GM20000 (cell line): ENCODE data around the gene KCNIP4.
A peak's percentile ranks its signal among the peaks of the same experiment; 100 is the strongest.

Source experiments
- DNase-seq: peaks from one replicate; pipeline ENCODE4 v3.0.0; 2012; ENCODE audit warnings: low spot score
- TF ChIP-seq, protein P1 (sequence below): IDR thresholded peaks from 2 replicates; pipeline ENCODE4 v1.5.1; 2012; ENCODE audit warnings: mild to moderate bottlenecking, control low read depth; ENCODE audit errors: extremely low read depth, missing control alignments

Gene KCNIP4

DNA sequence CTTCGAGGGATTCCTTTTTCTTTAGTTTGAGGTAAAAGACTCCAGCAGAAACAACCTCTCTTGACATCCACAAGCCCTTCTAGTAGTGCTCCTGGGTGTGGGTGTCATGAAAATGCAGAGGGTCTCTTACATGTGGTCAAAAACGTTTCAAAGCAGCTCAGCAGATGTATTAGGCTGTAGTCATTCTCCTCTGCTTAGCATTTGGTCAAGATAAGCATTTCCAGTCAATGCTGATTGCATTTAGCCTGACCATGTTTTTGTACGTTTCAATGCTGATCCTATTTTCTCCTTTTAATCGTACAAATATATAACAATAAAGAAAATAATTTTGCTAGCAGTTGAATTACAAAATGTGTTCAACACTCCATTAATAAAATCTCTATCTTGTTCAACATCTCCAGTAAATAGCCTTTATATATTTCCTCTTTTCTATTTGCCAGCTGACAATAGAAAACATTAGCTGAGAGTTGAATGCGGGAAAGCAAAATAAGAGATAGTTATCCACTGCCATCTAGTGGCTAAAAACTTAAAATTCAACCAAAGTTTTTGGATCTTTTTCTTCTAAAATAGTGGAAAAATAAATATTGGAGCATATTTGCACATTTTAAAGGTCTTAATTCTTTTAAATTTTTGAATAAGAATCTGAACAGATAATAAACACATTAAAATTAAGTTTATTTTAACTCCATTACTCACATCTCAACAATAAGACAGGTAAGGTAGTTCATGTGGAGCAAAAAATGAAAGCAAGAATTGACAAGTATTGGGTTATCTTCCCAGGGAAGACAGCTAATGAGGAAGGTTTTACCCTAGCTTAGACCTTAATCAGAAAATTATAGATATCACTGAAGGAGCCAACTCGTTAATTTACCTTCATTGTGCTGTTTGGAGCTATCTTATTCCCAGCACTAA is 1263.5 kb downstream of the KCNIP4 start:
- DNase-seq, result peak; percentile 22
- TF ChIP-seq, protein P1, sequence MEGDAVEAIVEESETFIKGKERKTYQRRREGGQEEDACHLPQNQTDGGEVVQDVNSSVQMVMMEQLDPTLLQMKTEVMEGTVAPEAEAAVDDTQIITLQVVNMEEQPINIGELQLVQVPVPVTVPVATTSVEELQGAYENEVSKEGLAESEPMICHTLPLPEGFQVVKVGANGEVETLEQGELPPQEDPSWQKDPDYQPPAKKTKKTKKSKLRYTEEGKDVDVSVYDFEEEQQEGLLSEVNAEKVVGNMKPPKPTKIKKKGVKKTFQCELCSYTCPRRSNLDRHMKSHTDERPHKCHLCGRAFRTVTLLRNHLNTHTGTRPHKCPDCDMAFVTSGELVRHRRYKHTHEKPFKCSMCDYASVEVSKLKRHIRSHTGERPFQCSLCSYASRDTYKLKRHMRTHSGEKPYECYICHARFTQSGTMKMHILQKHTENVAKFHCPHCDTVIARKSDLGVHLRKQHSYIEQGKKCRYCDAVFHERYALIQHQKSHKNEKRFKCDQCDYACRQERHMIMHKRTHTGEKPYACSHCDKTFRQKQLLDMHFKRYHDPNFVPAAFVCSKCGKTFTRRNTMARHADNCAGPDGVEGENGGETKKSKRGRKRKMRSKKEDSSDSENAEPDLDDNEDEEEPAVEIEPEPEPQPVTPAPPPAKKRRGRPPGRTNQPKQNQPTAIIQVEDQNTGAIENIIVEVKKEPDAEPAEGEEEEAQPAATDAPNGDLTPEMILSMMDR, result no peak

DNA sequence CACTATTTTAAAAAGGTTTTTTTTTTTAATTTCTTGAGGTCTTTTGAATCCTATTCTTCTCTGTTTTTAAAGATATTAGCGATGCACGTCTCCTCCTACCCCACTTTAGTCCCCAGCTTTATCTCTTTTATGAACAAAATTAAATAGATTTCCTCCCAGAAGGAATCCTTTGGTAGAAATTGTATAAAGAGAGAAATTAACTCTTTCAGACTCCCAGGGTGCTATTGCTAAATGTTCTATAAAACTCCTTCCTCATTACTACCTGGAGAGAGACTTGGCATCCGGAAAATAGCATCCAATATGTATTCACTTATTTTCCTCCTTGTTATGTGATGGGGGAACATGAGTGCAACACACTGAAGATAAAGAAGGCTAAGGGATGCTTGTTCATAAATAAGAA is 1264.8 kb downstream of the KCNIP4 start:
- no peak for DNase-seq
- TF ChIP-seq, protein P1, result no peak

DNA sequence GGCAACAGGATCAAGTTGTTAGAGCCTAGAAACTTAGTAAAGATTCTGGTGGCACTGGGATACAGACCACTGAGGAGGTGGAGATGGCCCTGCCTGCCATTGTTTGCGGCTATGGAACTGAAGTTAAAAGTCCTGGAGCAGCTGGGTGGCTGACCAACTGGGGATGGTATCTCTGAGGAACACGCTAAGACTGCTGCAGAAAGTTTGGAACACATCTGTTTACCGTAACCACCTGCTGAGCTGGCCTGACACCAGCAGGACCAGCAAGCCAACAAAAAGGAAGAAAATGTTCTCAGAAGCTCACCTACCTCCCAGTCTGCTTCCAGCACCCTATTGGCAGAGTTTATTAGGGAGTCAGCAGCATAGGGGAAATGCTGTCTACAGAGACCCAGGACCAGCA is 1265.7 kb downstream of the KCNIP4 start:
- DNase-seq, result no peak
- TF ChIP-seq, protein P1, result no peak

DNA sequence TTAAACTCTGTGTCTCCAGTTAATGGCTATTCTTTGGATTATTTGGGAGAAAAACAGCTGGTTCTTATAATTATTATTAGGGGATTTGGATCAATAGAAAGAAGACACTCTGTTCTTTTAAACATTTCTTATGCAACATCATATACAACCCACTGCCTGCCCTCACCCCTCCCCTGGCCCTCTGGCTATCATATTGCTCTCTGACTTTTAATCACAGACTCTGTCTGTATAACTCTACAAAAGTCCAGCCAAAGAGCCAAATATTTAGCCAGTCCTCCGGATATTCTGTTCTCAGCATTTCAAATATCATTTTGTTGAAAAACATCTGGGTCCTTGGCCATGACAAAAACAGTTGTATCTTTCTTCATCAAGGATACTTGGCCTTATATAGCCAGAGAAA is 1267.3 kb downstream of the KCNIP4 start:
- DNase-seq, result no peak
- TF ChIP-seq, protein P1, result no peak

DNA sequence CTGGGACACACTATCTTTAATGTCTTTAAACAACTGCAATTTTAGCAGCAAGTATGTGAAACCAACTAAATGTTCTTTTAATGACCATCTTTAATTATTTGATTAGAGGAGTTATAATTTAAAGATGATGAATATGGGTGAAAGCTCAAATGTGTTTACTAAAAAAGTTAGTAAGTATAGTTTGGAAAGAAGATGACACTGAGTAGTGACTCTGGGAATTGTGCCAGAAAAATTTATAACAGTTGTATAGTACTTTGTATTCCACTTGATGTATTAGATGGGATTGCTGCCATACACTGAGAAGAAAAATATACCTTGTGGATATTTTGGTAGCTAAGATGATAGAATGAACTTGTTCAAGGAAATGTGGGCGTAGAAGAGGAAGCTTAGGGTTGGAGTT is 1267.8 kb downstream of the KCNIP4 start:
- TF ChIP-seq, protein P1, result no peak
- no peak for DNase-seq

DNA sequence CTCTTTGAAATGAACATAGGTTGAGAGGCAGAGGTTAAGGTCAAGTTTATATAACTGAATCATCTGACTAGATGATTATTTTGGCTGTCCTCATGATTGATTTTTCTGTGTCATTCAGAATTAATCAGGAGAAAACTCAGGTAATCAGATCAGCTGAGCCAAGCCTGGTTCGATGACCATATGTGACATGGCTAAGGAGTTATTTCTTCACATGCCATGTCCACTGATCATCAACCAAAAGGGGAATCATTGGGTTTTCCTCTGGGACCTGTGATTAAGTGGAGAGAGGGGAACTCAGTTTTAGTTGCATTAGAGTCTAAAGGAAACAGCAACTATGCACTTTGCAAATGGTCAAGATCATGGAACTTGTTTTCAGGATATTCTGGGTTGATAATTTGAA is 1268.6 kb downstream of the KCNIP4 start:
- no peak for DNase-seq
- TF ChIP-seq, protein P1, result no peak
